CD14-positive monocyte (primary cell): ENCODE measurements around the gene ZNF202. TPM values are rescaled to one million over a fixed set of nuclear protein-coding genes. Genes with fewer than 3 reads are reported as not detected.

Source experiments
- DNase-seq, 3 donors: peaks; one replicate each; pipeline ENCODE4 v3.0.0-alpha.2; 2011 to 2022
- H2AFZ ChIP-seq: 2 replicates; pipeline ENCODE4 v1.6.0; 2012; ENCODE audit warnings: mild to moderate bottlenecking, low read depth, low read length, inconsistent platforms; ENCODE audit not compliant: insufficient read depth, poor library complexity, severe bottlenecking
- H3K27ac ChIP-seq, 2 donors: 1 replicate in 1 of 2; 2 replicates in 1 of 2; pipeline ENCODE4 v1.5.1; 2012 to 2013; ENCODE audit warnings: low read length in 2 of 2, control low read depth in 1 of 2, inconsistent platforms in 1 of 2, low read depth in 1 of 2, mild to moderate bottlenecking in 1 of 2
- H3K27me3 ChIP-seq, 2 donors: one replicate each; pipeline versions ENCODE4 v1.6.0 to v1.6.1; 2011 to 2013; ENCODE audit warnings: low read length in 2 of 2; ENCODE audit not compliant: control insufficient read depth in 2 of 2, insufficient read depth in 2 of 2
- H3K36me3 ChIP-seq, 2 donors: replicated peaks in 1 of 2; 1 replicate in 1 of 2; 2 replicates in 1 of 2; pipeline versions ENCODE4 v1.5.1 to v1.6.1; 2012 to 2013; ENCODE audit warnings: low read length in 2 of 2, control low read depth in 1 of 2, inconsistent platforms in 1 of 2, mild to moderate bottlenecking in 1 of 2; ENCODE audit not compliant: insufficient read depth in 2 of 2, control insufficient read depth in 1 of 2
- H3K4me1 ChIP-seq, 2 donors: 1 replicate in 1 of 2; 2 replicates in 1 of 2; pipeline versions ENCODE4 v1.5.1 to v1.6.1; 2012 to 2013; ENCODE audit warnings: low read length in 2 of 2, control low read depth in 1 of 2, inconsistent platforms in 1 of 2, mild to moderate bottlenecking in 1 of 2, moderate library complexity in 1 of 2; ENCODE audit not compliant: insufficient read depth in 2 of 2, control insufficient read depth in 1 of 2
- H3K4me2 ChIP-seq: replicated peaks from 2 replicates; pipeline ENCODE3; 2012; ENCODE audit warnings: low read length, moderate library complexity, mild to moderate bottlenecking; ENCODE audit not compliant: poor library complexity, severe bottlenecking; ENCODE audit errors: extremely low read depth
- H3K4me3 ChIP-seq, 3 experiments: fragments of 200-600 bp in 1 of 3; sonication (generic) in 1 of 3; replicated peaks in 1 of 3; 1 replicate in 2 of 3; 2 replicates in 1 of 3; pipeline ENCODE4 v1.5.1; 2011 to 2013; ENCODE audit warnings: low read length in 3 of 3, mild to moderate bottlenecking in 3 of 3, control low read depth in 2 of 3, low read depth in 2 of 3, inconsistent platforms in 1 of 3, moderate library complexity in 1 of 3
- H3K79me2 ChIP-seq: 2 replicates; pipeline ENCODE4 v1.6.0; 2012; ENCODE audit warnings: mild to moderate bottlenecking, control low read depth, inconsistent platforms, low read length, moderate library complexity; ENCODE audit not compliant: insufficient read depth
- H3K9ac ChIP-seq: 2 replicates; pipeline ENCODE4 v1.6.0; 2017; ENCODE audit warnings: low read length, mild to moderate bottlenecking; ENCODE audit not compliant: insufficient read depth, poor library complexity, severe bottlenecking
- H3K9me3 ChIP-seq, 2 donors: replicated peaks in 1 of 2; 1 replicate in 1 of 2; 2 replicates in 1 of 2; pipeline versions ENCODE4 v1.5.1 to v1.6.1; 2012 to 2013; ENCODE audit warnings: low read length in 2 of 2, control low read depth in 1 of 2; ENCODE audit not compliant: control insufficient read depth in 1 of 2, insufficient read depth in 1 of 2
- H4K20me1 ChIP-seq: 2 replicates; pipeline ENCODE4 v1.6.0; 2012; ENCODE audit warnings: mild to moderate bottlenecking, low read length, control low read depth, moderate library complexity; ENCODE audit not compliant: insufficient read depth
- H3K27ac Mint-ChIP-seq, 7 donors: one replicate each; pipeline ENCODE4 v1.8.0; 2020; ENCODE audit warnings: mild to moderate bottlenecking in 7 of 7, mixed read lengths in 7 of 7, moderate library complexity in 6 of 7, inconsistent platforms in 2 of 7
- H3K27me3 Mint-ChIP-seq, 3 donors: one replicate each; pipeline ENCODE4 v1.8.0; 2021 to 2022; ENCODE audit warnings: low read depth in 3 of 3, mild to moderate bottlenecking in 3 of 3, mixed read lengths in 3 of 3, moderate library complexity in 3 of 3, inconsistent platforms in 1 of 3
- H3K36me3 Mint-ChIP-seq, 2 donors: one replicate each; pipeline ENCODE4 v1.8.0; 2020; ENCODE audit warnings: mixed read lengths in 2 of 2, inconsistent platforms in 1 of 2, mild to moderate bottlenecking in 1 of 2
- H3K4me1 Mint-ChIP-seq: one replicate; pipeline ENCODE4 v1.8.0; 2020; ENCODE audit warnings: mild to moderate bottlenecking, mixed read lengths
- H3K4me3 Mint-ChIP-seq, 2 donors: one replicate each; pipeline ENCODE4 v1.8.0; 2020; ENCODE audit warnings: mild to moderate bottlenecking in 2 of 2, mixed read lengths in 2 of 2, moderate library complexity in 1 of 2
- H3K9me3 Mint-ChIP-seq, 7 donors: one replicate each; pipeline ENCODE4 v1.8.0; 2020 to 2022; ENCODE audit warnings: mixed read lengths in 7 of 7, mild to moderate bottlenecking in 6 of 7, moderate library complexity in 6 of 7, inconsistent platforms in 2 of 7
- WGBS: methylation state at CpG from one replicate; pipeline ENCODE4 v1.1.5; 2013; ENCODE audit warnings: missing lambda C conversion rate; ENCODE audit not compliant: insufficient coverage; 5-methylcytosine and 5-hydroxymethylcytosine counted together
- intact Hi-C, 2 donors: fragments of 100-400 bp; cut with micrococcal nuclease; formaldehyde crosslinking; loops; one replicate each; pipeline versions ENCODE4 v1.15.0 to v1.15.1; 2023
- polyA plus RNA-seq, 3 donors: library from polyadenylated mRNA; depleted of rRNA in 1 of 3; unstranded in 2 of 3; stranded (reverse) in 1 of 3; fragments of 300-500 nt in 2 of 3; fragments of >200 nt in 1 of 3; fragmentation: Illumina TruSeq in 2 of 3; gene quantifications; 1 replicate in 2 of 3; 2 replicates in 1 of 3; pipeline ENCODE4 v1.2.3, GENCODE V29; 2012 to 2021
- TF ChIP-seq, protein P1 (sequence below): fragments of 200-600 bp; IDR thresholded peaks from one replicate; pipeline ENCODE4 v1.8.0; 2022; ENCODE audit warnings: antibody characterized with exemption, mild to moderate bottlenecking

Gene ZNF202
- polyA plus RNA-seq, 3 donors: 1.5 to 6.6 (median 1.9) TPM

DNA sequence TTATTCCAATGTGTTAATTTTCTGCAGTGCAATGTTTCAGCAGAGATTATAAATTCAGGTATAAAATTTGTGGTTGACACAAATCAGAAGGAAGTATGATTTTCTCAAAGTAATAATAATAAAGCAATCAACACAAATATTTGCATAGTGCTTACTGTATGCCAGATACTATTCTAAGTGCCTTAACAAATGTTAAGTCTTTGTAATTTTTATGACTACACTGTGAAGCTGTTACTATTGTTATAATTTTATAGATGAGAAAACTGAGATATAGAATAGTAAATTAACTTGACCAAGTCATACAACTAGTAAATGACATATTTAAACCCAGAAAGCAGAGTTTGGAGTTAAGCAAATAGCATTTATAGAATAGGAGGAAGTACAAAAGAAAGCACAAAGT lies 29.3 kb upstream of the ZNF202 start:
- no peak overlapping the region for H3K4me3 Mint-ChIP-seq
- Histone ChIP-seq H3K9me3 (no peaks in the 10 kb centered on the region), H3K79me2 (no peaks in the 10 kb centered on the region), H3K27ac (no peak overlapping the region), H3K4me3 (no peak overlapping the region), H3K4me1 (no peaks in the 10 kb centered on the region), H4K20me1 (no peaks in the 10 kb centered on the region), H3K36me3 (no peaks in the 10 kb centered on the region), H3K27me3 (no peaks in the 10 kb centered on the region), H3K4me2 (no peak overlapping the region), H2AFZ (no peak overlapping the region), H3K9ac (no peak overlapping the region)
- H3K36me3 Mint-ChIP-seq: no peaks in the 10 kb centered on the region
- H3K27me3 Mint-ChIP-seq: peaks cover 0 to 3% (median 0%) of the 10 kb centered on the region in 3 donors
- H3K4me1 Mint-ChIP-seq: no peaks in the 10 kb centered on the region
- no peak overlapping the region for H3K27ac Mint-ChIP-seq
- peaks cover 0 to 14% (median 7%) of the 10 kb centered on the region in 7 donors for H3K9me3 Mint-ChIP-seq
- TF ChIP-seq, protein P1, sequence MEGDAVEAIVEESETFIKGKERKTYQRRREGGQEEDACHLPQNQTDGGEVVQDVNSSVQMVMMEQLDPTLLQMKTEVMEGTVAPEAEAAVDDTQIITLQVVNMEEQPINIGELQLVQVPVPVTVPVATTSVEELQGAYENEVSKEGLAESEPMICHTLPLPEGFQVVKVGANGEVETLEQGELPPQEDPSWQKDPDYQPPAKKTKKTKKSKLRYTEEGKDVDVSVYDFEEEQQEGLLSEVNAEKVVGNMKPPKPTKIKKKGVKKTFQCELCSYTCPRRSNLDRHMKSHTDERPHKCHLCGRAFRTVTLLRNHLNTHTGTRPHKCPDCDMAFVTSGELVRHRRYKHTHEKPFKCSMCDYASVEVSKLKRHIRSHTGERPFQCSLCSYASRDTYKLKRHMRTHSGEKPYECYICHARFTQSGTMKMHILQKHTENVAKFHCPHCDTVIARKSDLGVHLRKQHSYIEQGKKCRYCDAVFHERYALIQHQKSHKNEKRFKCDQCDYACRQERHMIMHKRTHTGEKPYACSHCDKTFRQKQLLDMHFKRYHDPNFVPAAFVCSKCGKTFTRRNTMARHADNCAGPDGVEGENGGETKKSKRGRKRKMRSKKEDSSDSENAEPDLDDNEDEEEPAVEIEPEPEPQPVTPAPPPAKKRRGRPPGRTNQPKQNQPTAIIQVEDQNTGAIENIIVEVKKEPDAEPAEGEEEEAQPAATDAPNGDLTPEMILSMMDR: no peak
- DNase-seq: no peak
- intact Hi-C loops: no loop called here

DNA sequence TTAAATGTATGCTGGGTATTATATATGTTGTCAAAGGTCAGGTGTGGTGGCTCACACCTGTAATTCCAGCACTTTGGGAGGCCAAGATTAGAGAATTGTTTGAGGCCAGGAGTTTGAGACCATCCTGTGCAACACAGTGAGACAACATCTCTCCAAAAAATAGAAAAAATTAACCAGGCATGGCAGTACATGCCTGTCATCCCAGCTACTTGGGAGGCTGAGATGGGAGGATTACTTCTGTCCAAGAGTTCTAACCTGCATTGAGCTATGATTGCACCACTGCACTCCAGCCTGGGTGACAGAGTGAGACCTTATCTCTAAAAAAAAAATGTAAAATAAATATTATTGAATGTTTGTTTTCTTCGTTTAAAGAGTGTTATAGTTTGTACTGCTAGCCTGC lies 24.1 kb upstream of the ZNF202 start:
- DNase-seq: no peak
- TF ChIP-seq, protein P1: no peak
- Mint-ChIP-seq H3K9me3 (peaks cover 10 to 26% (median 13%) of the 10 kb centered on the region in 7 donors), H3K4me1 (no peaks in the 10 kb centered on the region), H3K27ac (no peak overlapping the region), H3K36me3 (no peaks in the 10 kb centered on the region), H3K27me3 (peaks cover 0 to 9% (median 0%) of the 10 kb centered on the region in 3 donors), H3K4me3 (no peak overlapping the region)
- Histone ChIP-seq H4K20me1 (no peaks in the 10 kb centered on the region), H3K4me1 (no peaks in the 10 kb centered on the region), H3K9ac (no peak overlapping the region), H3K4me2 (no peak overlapping the region), H3K9me3 (peaks cover 7 to 17% of the 10 kb centered on the region in 2 donors), H3K27ac (no peak overlapping the region), H3K79me2 (no peaks in the 10 kb centered on the region), H3K4me3 (no peak overlapping the region), H3K27me3 (no peaks in the 10 kb centered on the region), H3K36me3 (no peaks in the 10 kb centered on the region), H2AFZ (no peak overlapping the region)
- WGBS: no CpG with 5 or more reads among the region's 1 CpG
- intact Hi-C loops: no loop called here
